ENCODE data around the gene NPDC1.

DNA sequence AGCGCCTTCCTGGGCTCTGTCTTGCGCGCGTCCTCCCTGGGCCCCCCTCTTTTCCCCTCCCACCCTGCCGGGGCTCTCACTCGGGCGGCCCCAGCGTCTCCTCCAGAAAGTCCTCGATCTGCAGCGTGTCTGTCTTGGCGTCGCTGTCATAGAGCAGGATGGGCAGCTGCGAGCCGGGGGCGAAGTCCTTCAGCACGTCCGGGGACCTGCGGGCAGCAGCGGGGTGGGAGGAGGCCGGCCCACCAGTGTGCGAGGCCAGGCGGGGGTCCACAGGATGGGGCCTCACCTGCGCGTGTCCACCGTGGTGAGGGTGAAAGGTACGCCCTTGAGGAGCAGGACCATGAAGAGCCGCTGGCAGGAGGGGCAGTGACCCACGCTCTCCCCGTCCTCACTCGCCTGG is 50.6 kb downstream of the NPDC1 start:
- TF ChIP-seq ZFX (IDR thresholded peaks at IDR 0.05) = no peak
- TF ChIP-seq, protein P1, sequence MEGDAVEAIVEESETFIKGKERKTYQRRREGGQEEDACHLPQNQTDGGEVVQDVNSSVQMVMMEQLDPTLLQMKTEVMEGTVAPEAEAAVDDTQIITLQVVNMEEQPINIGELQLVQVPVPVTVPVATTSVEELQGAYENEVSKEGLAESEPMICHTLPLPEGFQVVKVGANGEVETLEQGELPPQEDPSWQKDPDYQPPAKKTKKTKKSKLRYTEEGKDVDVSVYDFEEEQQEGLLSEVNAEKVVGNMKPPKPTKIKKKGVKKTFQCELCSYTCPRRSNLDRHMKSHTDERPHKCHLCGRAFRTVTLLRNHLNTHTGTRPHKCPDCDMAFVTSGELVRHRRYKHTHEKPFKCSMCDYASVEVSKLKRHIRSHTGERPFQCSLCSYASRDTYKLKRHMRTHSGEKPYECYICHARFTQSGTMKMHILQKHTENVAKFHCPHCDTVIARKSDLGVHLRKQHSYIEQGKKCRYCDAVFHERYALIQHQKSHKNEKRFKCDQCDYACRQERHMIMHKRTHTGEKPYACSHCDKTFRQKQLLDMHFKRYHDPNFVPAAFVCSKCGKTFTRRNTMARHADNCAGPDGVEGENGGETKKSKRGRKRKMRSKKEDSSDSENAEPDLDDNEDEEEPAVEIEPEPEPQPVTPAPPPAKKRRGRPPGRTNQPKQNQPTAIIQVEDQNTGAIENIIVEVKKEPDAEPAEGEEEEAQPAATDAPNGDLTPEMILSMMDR (conservative IDR thresholded peaks at IDR 0.05) = no peak

Measured in C4-2B (cell line).